G401 (cell line): ENCODE data around the gene PKD1L1. TPM values are rescaled to one million over a fixed set of nuclear protein-coding genes. Genes with fewer than 3 reads are reported as not detected.

Experiments used
- DNase-seq: peaks from one replicate; pipeline ENCODE4 v3.0.0-alpha.2; 2015; ENCODE audit warnings: low spot score
- in situ Hi-C: cut with HindIII; loops from 2 replicates; pipeline ENCODE4 v1.10.0; 2016; ENCODE audit warnings: low sequenced_read_pairs, mixed read lengths
- total RNA-seq: library from RNA; depleted of rRNA; stranded (reverse); fragments of >200 nt; shearing (Covaris generic); gene quantifications from 2 replicates; pipeline ENCODE4 v1.2.3, GENCODE V29; 2014; rRNA removed

The PKD1L1 gene
- total RNA-seq, 1 experiment from 2014 or later = 0.14 TPM

DNA sequence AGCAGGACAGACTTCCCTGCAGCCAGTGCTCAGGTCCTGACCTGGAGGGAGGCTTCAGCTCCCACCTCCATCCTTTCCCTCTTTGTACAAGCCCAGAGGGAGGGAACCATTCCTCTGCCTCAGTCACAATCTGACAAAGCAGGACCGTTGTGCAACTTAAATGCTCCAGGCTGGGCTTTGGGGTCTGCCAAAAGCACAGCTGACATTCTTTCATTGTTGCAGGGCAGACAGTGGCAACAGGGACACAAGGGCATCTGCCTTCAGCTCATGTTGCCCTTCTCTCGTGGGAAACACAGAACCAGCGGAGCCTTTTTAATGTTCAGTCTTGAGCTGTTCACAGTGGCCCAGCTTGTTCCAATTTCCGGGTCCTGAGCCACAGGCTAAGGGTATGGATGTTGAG is 210.7 kb downstream of the PKD1L1 start:
- in situ Hi-C loops = no loop called here
- DNase-seq = no peak

DNA sequence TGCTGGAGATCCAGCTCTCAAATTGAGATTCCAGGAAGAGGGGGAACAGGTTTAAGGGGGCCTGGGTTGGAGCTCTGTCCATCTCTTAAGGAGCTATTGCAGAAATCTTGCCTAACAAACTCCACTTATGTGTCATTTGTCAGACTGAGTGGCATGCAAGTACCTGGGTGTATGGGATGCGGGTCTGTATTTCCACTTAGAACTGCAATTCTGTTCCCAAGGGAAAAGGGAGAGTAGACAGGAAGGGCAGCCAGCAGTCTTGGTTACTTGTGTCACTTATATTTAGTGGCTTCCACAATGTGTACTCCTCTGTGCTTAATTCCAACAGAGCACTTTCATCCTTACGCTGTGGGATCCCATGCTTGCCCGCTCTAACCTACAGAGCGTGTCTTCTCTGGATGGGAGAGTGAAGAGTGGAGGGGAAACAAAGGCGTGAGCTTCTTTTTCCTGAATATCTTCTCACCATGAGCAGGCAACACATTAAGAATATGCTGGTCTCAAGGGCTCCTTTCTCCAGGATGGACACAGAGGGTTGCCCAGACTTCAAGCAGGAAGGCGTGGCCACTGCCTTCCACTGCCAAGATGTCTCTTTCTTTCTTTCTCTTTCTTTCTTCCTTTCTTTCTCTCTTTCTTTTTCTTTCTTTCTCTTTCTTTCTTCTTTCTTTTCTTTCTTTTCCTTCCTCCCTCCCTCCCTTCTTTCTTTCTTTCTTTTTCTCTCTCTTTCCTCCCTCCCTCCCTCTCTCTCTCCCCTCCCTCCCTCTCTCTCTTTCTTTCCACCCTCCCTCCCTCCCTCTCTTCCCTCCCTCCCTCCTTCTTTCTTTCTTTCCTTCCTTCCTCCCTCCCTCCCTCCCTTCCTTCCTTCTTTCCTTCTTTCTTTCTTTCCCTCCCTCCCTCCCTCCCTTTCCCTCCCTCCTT is 212.6 kb downstream of the PKD1L1 start:
- DNase-seq = no peak
- in situ Hi-C loops = no loop called here

- in situ Hi-C loops = no loop called here
- no peak for DNase-seq
Measured at GRCh38 chr7:47734949-47735291, 213.3 kb downstream of the PKD1L1 start.

DNA sequence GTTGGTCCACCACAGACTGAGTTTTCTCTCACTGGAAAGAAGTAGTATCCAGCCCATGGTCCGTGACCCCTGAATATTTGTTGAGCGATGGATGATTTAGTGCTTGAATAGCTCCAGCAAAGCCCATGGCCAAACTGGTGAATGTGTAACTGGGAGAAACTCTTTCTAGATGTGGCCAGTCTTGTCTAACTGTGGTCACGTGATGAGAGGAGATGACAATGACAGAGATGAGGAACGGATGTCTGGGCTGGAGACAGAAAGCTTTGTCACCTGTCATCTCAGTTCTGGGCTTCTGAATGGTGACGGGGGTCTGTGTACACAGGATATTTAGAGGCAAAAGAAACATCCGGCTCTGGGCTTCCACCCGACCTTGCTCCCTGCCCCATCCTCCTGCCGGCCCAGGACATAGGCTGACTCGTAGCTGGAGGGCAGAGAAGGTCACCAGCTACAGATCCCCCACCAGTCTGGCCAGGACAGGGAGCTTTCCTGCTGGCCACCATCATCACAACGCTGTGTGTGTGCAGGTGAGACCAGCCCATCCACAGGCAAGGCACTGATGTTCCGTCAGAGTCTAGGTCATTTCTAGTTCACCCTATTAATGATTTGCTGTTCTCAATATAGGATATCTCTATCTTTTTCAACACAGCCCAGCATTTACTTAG is 213.8 kb downstream of the PKD1L1 start:
- in situ Hi-C loops = no loop called here
- no peak for DNase-seq

DNA sequence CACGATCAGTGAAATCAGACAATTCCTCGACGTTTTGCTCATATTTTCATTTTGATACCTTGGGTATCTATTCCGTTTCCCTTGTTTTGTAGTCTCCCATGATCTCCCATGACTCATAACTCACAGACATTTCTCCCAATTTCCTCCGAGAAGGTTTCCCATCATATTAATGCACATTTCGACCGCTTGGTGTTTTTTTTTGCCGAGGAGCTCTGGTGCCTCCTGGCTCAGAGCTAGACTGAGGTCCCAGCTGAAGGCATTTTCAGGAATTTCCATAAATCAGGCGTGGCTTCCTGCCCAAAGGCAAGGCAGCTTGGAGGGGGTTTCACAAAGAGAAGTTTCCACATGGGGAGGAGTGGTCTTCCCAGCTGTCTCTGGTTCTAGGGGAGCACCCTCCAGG is 218.1 kb downstream of the PKD1L1 start:
- no peak for DNase-seq
- in situ Hi-C loops = no loop called here

- DNase-seq = no peak
- in situ Hi-C loops = no loop called here
Measured at GRCh38 chr7:47726047-47726726, 222.1 kb downstream of the PKD1L1 start.

GRCh38 chr7:47725031-47725780 is 223.1 kb downstream of the PKD1L1 start:
- in situ Hi-C loops = no loop called here
- no peak for DNase-seq

Other genes with a start within 250 kb of the PKD1L1 start
- gene HUS1, start 31.1 kb upstream of the PKD1L1 start, total RNA-seq = 7.5 and 10.9 TPM in 2 replicates
- gene SUN3, start 80.6 kb upstream of the PKD1L1 start, total RNA-seq = 0.54 TPM in 1 of 2 replicates, not detected in the other
- gene C7orf57, start 87.1 kb upstream of the PKD1L1 start, total RNA-seq = 0.47 and 0.49 TPM in 2 replicates
- 55.9 and 56.2 TPM in 2 replicates for gene UPP1, start 140.8 kb upstream of the PKD1L1 start, total RNA-seq
- under 0.01 and 0.03 TPM in 2 replicates for gene ABCA13, start 223.0 kb upstream of the PKD1L1 start, total RNA-seq